ENCODE results near the gene P2RX6. TPM values are rescaled to one million over a fixed set of nuclear protein-coding genes. Genes with fewer than 3 reads are reported as not detected.

The P2RX6 gene
- total RNA-seq, 1 donor from 2014 or later: 1.2 TPM

DNA sequence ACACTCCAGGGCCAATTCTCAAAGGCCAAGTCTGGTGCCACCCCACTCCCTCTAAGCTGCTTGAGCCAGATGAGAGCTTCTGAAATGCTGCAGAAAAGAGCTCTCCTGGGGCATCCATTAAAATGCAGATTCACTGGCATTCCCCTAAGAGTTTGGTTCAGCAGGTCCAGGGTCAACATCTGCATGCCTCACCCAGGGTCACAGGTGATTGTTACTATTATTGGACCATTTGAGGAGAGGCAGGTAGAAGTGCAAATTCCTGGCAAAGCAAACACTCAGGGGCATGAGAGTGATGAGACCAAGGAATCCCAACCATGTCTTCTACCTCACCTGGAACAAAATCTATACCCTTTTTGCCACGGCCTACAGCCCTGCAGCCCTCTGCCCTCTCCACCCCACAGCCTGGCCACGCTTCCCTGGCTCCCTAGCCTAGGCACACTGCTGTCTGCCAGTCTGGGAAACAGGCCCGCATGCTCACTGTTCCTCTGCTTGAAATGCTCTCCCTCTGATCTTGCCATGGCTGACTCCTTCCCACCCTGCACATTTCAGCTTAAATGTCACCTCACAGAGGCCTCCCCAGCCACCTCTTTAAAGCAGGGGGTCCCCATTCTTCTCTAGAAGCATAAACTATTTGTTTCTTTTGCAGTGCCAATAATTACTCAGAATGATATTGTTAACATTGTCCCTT, 4.4 kb upstream of the P2RX6 start:
- no peak for DNase-seq (ENCODE audit: low spot score)

- no peak for DNase-seq (ENCODE audit: low spot score)
Observed at GRCh38 chr22:21012446-21013407, 2.2 kb upstream of the P2RX6 start.

DNA sequence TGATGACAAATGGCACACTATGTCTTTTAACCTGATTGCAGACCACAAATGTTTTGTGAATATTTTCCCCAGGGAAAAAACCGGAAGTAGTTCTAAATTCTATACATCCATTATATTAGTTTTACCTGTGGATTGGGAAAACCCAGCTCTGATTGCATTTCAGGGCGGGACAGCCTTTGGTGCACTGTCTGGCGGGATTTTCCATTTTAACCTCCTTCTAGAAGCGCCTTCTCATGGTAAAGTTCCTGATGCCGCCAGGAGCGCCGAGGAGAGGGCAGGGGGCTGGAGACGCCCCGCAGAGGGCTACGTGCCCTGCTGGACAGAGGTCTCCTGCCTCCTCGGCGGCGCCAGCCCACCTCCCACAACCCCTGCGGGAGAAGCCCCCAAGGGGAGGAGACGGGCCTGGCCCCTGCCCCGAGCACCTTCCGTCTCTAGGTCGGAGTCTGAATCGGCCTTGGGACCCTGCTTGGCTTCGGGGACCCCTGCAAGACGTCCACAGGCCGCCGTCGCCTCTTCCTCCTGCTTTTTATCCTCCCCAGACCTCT, 1.2 kb upstream of the P2RX6 start:
- DNase-seq (ENCODE audit: low spot score): no peak

DNA sequence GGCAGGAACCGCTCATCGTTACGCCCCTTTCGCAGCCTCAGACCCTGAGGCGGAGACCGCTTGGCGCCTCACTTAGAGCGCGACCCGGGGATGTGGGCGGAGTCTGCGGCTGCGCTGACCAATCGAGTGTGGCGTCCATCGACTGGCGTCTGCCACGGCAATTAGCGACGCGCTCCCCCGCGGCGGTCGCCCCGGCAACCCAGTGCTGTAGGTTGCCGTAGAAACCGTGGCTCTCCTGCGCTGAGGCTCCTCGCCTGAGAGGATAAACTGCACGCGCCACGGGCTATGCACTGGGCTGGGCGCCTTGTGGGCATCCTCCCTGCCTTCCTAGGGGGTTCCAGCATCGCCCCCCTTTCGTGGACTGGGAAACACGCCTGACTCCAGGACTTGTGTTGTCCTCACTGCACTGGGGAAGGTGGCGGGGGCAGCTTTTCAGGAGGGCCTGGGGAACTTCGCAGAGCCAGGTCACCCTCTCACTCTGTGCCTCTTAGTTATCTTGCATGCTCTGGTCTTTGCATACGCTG, 701 bp upstream of the P2RX6 start:
- DNase-seq (ENCODE audit: low spot score): peak; percentile 92

DNA sequence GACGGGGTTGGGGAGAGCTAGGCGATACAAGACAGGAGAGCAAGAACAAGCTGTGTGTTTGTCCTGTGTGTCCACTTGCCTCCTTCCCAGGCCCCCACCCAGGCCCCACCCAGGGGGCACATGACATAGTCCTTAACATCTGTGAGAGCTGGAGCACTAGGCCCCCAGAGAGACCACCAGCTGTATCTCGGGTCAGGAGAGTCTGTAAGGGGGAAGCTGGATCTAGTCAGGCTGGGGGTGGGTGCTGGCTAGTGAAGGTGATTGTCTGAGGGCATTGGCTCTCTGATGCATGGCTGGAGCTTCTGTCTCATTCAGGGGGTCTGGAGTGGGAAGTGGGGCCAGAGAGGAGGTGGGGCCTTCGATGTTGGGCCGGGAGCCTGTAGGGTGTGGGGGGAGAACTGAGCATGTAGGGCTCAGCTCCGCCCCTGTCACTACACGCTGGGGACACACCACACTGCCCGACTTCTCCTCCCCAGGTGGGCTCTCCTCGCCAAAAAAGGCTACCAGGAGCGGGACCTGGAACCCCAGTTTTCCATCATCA, 571 bp downstream of the P2RX6 start:
- DNase-seq (ENCODE audit: low spot score): no peak

- DNase-seq (ENCODE audit: low spot score): no peak
Observed at GRCh38 chr22:21016644-21017420, 1.9 kb downstream of the P2RX6 start.

DNA sequence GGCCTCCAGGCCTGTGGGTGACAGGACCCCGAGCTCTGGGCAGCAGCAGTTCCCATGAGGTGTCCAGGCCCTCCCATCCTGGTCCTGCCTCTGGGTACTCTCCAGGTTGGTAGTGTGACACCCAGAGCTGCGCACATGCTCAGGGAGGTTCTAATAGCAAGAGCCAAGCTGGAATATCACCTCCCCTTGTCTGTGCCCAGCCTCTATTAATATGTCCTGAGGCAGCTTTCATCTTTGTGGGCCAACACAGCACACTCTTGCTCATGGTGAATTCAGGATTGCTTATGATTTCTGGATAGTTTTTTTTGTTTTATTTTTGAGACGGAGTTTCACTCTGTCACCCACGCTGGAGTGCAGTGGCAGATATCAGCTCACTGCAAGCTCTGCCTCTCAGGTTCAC, 3.3 kb downstream of the P2RX6 start:
- no peak for DNase-seq (ENCODE audit: low spot score)

GRCh38 chr22:21020802-21021429, 6.0 kb downstream of the P2RX6 start:
- DNase-seq (ENCODE audit: low spot score): no peak

DNA sequence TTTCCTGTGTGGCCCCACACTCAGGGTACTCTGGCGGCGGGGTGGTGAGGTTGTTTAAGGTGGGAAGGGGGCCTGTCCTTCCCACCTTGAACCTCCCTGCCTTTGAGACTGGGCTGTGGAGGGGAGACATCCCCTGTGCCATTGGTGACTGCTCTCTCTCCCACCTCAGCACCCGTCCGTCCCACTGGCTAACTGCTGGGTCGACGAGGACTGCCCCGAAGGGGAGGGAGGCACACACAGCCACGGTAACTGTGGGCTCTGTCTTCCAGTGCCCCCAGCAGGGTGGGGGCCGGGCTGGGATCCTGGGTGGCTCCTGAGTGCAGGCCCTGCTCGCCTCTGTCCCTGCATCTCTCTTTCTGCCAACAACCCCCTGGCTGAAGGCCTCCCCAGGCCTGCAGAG, 7.5 kb downstream of the P2RX6 start:
- no peak for DNase-seq (ENCODE audit: low spot score)

- no peak for DNase-seq (ENCODE audit: low spot score)
Observed at GRCh38 chr22:21022955-21023614, 8.1 kb downstream of the P2RX6 start.

DNA sequence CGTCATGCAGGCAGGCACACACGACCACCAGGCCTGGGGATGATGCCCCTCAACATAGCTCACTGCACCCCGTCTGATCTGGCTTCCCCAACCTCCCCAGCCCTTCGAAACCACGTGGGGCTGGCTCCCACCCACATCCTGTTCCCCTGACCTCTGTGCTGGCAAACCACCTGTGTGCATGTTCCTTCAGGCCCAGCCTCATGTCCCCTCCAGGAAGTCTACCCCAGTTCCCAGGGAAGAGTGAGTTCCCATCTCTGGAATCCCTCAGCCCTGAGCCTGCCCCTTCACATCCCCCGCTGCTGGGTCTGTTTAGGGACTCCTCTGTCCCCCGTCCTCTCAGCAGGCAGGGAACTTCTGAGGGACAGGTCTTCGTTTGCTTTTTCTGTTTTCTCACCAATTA, 10.3 kb downstream of the P2RX6 start:
- no peak for DNase-seq (ENCODE audit: low spot score)

GRCh38 chr22:21025763-21026755, 11.1 kb downstream of the P2RX6 start:
- no peak for DNase-seq (ENCODE audit: low spot score)

GRCh38 chr22:21026783-21027692, 12.1 kb downstream of the P2RX6 start:
- DNase-seq (ENCODE audit: low spot score): no peak

GRCh38 chr22:21028277-21029251, 13.6 kb downstream of the P2RX6 start:
- no peak for DNase-seq (ENCODE audit: low spot score)

DNA sequence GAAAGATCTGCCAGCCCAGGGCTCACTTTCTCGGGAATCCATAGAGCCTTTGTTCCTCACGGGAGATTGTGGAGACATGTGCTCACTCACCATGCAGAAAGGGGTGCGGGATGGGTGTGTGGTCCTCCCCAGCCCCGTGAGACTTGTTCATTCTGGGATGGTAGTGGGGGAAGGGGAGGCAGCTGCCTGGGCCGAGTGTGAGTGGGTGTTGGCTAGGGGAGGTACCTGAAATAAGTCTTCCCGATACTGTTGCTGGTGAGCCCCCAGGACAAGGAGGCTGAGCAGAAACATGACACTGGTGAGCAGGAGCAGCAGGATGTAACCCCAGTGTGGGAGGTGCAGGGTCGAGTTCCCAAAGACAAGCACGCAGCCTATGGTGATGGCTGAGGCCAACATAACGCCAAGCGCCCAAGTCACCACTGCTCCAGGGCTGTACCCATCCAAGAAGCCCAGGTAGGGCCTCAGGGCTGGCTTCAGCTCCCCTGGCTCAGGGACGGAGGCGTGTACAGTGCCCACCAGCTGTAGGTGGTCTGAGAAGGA, 14.6 kb downstream of the P2RX6 start:
- DNase-seq (ENCODE audit: low spot score): no peak

DNA sequence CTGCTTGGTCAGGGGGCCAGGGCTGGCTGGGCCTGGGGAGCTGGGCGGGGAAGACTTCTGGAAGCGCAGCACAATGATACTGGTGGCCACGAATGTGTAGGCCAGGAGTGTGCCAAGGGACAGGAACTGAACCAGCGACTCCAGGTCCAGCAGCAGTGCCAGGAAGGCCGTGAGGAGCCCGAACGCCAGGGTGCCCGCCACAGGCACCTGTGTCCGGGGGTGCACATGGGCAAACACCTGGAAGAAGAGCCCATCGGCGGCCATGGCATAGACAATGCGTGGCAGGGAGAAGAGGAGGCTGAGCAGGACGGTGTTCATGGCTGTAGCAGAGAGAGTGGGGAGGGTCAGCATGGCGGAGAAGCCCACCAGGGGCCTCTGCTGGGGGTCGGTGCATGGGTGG, 15.1 kb downstream of the P2RX6 start:
- no peak for DNase-seq (ENCODE audit: low spot score)

Measured in mesenteric fat pad (tissue), 1 donor.